NCI-H446 treated with DMSO at 0.1 percent for 48 hours (cell line): ENCODE measurements around the gene RNF217.
"Not testable (repeated sequence)": the region's sequence is repeated elsewhere in the genome, so short reads cannot be mapped to it uniquely, and the experiment has no call there.

Experiments
- DNase-seq: peaks from one replicate; lab custom pipeline; 2025; lab: John Stamatoyannopoulos, UW

The RNF217 gene

DNA sequence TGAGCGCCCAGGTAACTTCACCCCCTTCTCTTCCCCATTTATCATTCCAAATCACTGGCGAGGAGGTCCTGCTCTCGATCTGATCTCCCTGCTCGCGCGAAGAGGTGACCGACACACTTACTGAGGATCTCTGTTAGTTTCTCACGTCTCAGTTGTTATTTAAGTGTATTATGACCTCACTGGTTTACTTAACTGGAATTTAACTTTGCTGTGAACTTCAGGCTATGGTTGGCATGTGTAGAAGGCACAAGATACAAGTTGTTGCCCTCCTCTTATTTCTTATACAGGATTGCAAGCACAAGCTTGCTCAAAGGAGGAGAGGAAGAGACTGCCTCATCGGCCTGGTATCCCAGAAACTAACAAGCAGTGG, 1.2 kb downstream of the RNF217 start:
- DNase-seq, result no peak

DNA sequence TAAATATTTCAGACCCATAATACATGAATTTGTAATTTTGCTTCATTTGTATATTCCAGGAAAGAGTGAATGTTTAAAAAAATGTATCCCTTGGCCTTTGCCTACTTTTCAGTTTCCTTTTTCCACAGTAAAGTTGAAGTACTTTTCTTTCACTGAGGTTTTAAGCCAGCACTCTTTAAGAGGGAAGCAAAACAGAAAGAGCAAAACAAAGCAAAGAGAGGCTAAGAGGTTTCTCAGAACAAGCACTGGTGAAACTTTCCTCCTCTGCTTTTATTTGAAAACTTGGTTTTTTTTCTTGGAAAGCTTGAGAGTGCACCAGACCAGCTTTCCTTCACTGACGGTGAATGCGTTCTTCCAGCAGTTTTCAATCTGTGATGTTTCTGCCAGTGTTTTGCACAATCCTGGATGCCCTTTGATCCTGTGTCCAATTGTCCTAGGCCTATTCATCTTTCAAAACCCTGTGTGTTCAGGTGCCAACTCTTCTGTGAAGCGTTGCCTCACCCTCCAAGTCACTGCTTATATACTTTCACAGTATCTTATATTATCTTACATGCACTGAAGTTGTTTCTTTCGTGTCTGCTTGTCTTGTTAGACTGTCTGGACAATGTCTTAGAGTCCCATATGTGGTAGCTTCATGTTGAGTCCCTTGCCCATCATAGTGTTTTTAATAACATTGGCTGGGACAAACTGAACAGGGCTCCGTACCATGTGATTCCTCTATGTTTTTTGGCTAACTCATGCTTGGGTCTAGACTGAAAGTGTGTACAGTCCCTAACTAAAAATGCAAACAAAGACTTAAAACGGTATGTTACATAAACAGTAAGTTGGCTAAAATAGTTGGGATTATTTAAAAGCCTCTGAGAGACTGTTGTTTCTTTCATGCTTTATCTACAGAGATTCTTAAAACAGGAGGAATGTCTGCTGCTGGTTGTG, 1.9 kb downstream of the RNF217 start:
- no peak for DNase-seq

DNA sequence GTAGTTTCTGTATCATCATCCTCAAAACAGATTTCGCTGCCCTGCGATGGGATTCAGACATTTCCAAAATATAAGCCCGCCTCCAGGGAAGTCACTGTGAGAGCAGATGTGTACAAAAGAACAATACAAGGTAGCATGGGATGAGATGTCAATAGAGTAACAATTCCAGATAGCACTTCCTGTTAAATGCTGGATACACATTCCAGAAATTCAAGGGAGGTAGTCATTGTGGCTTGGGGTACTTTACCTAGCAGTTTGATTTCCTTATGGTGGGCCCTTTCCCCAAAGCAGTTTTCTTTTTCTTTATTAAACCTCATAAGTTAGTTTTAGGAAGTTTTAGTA, 2.5 kb downstream of the RNF217 start:
- DNase-seq, result no peak

DNA sequence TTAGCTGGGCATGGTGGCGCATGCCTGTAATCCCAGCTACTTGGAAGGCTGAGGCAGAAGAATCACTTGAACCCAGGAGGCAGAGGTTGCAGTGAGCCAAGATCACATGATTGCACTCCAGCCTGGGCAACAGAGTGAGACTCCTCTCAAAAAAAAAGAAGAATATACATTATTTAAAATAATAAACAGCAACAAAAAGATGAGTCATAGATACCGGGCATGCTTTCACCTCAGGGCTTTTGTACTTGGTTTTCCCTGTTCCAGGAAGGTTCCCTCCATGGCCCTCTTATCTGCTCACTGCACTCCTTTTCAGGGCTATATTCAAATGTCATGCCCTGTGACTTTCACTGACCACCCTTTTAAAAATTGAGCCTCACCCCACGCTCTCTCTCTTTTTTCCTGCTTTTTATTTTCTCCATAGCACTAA, 3.2 kb downstream of the RNF217 start:
- DNase-seq, result not testable (repeated sequence)

DNA sequence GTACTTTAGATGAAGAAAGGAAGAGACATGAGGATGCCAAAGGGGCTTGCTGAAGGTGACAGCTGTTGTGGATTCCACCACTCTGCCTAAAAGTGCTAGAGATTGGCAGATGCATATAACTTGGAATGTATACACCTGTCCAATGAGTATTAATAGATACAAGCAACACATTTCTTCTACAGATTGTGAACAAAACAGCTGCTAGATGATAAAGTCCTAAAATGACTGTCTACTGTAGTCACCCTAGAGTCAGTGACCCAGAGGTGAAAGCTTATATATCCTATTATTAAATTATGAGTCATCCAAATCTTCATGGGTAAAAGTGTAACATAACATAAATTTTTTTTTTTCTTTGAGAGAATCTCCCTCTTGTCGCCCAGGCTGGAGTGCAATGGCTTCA, 5.2 kb downstream of the RNF217 start:
- no peak for DNase-seq

DNA sequence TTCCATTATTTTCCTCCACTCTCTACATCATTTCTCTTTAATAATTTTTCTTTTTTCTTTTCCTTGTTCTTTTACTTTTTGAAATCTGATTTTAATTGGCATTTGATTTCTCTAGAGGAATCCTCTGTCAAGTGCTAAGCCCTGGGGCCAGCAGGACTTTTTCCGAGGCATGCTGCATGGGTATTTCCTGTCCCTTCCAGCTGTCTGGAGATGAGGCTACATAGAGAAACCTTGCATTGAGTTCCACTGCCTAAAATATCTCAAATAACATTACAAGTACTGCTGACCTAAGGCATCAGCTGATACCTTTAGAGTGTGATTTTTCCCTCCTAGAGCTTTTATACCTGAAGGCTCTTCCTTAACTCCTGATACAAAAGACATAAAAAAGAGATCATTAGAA, 6.2 kb downstream of the RNF217 start:
- DNase-seq, result no peak

DNA sequence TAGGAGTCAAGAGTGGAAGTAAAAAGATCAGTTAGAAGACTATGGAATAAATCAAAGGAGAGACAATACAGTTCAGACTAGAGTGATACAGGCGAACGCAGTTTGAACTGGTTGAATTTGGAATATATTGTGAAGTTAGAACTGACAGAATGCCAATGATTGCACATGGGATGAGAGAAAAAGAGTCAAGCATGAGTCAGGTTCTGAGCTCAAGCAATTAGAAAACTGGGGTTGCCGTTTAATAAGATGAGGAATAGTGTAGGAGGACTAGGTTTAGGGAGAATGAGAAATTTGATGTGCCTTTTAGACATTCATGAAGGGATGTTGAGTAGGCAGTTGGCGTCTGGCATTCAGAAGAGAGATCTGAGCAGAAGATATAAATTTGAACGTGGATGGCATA, 8.0 kb downstream of the RNF217 start:
- DNase-seq, result no peak

DNA sequence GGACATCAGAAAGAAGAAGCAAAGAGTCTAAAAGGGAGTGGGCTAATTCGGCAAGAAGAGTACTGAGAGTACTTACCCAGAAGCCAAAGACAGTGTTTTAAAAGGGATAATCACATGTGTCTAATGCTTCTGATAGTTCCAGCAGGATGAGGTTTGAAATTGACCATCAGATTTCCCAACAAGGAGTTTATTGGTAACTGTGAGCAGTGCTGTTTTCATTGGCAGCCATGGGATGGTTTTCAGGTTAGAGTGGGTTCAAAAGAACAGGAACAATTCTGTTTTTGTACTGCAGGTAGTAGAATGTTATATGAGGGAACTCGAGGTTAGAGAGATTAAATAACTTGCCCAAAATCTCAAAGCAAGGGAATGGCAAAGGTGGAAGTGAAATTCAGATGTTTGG, 8.5 kb downstream of the RNF217 start:
- no peak for DNase-seq

DNA sequence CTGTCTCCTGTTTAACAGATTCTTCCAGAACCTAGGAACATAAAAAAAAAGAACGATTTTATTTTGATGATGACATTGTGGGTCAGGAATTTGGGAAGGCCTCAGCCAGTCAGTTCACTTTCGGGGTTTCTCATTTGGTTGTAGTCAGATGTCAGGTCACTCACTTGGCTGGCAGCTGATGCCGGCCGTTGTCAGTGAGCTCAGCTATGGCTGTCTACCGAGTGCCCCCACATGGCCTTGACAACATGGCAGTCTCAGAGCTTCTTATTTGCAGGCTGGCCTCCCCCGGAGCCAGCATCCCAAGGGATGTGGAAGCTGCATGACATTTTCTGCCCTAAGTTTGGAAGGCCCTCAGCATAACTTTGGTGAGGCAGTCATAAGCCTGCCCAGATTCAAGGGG, 11.5 kb downstream of the RNF217 start:
- no peak for DNase-seq

DNA sequence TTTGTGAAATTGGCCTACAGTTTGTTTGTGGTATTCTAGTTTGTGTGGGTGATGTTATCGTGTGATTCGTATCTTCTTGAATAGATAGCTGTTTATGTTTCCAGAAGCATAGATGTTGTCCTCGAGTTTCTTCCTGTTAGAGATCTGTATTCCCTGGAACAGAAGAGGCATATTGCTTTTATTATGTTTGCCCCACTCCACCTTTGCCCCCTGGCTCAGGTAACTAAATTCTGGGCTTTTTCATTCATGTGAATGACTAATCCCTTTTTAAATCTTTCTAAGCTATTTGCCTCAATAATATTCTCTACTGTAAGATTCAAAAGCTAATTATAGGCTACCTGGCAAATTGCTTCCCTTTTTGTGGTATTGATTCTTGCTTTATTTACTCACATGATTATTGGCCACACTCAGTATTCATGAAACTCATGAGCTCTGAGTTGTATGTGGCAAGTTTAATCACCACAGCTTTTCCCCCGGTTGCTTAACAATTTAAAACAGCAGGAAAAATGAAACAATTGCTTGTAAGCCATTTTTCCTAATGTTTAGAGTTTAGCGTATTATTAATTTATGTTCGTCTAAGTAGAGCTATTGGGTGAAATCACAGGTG, 12.6 kb downstream of the RNF217 start:
- no peak for DNase-seq

DNA sequence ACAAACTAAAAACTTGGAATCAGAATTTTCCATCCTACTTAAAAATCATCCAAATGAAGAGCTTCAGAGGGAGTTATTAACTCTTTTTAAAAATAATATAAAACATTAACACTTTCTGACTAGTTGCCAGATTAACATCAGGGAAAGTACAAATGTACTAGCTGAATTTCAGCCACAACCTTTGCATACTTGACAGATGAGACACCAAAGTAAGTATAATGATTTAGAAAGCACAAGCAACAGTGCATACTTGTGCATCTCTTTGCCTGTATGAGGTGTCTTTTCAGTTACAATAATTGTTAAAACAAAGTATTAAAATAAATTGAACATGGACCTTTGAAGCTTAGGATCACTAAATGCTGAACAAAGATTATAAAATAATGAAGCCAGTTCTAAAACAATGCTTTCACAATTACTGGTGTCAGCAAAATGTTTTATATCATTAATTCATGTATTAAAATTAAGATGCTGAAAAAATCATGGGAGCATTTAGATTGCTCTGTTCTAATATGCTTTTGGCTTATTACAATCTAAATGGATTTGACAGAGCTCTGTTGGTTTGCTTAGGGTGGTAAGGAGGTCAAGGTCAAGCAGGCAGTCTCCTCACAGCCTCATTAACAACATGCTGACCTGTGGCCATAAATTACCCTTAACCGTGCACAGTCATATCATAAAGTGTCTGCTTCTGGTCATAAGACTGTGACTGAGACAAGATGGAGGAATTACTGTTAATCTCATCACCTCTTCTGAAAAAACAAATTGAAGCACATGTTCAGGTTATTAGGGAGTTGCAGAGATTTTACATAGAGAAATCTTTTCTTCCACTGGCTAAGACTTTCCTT, 15.1 kb downstream of the RNF217 start:
- no peak for DNase-seq

DNA sequence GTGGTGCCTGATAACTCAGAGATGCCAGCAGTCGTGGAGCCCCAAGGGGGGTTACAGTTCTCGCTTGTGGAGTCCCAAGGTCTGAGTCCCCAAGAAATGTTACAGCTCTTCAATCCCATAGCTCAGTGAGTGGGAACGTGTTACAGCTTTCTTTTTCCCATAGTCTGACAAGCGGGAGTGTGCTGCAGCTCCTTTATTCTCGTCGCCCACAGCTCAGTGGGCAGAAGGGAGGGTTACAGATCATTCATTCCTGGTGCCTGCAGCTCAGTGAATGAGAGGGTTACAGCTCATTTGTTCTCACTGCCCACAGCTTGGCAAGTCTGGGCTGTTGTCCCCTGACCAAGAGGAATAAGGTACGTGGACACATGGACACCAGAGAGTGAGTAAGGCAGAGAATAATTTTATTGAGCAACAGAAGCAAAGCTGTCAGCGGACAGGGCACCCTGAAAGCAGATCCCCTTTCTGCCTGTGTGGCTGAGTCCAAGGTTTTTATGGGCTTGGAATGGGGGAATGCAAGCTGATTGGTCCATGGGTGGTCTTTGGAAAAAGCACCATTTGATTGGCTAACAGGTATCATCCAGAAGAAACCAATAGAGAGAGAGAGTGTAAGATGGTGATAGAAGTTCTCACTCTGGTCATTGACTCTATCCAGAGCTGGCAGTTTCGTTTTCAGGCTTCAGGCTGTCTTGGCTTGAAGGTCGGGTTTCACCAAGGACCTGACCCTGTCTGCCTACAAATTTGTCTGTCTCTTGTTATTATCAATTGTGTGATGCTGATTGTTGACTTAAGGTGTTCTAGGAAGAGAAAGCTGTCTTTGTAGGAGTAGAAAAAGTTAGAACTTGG, 16.4 kb downstream of the RNF217 start:
- no peak for DNase-seq

DNA sequence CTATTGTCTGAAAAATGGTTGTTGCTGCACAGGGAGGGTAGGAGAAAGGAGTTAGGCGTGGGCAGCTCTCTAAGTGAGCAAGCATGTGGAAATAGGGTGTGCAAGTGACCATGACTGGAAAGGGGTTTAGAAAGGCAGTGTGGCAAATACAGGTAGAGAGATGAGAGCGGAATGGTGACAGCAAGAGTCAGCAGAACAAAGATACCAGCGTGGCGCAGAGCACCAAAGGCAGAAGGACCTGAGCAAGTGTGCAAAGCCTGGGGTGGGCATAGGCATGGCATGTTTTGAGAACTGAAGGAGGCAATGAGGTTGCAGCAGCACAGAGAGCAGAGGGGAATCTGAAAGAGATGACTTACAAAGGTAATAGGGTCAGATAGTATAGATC, 17.0 kb downstream of the RNF217 start:
- no peak for DNase-seq

DNA sequence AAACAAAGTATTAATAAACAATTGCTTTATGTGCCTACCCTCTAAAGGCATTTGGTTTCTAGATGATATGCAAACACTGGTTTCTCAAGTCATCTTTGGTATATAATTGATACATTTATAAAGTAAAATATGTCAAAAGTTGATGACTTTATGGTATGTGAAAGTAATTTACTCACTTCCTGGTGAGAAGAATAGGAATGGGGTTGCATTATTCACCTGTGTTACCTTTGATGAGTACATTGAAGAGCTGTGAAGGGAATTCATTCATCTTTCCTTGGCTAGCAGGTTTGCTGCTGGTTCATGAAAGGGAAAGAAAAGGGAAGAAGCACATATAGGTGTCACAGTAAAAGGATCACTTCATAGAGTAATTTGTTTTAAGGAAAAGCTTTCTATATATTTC, 20.4 kb downstream of the RNF217 start:
- DNase-seq, result no peak

DNA sequence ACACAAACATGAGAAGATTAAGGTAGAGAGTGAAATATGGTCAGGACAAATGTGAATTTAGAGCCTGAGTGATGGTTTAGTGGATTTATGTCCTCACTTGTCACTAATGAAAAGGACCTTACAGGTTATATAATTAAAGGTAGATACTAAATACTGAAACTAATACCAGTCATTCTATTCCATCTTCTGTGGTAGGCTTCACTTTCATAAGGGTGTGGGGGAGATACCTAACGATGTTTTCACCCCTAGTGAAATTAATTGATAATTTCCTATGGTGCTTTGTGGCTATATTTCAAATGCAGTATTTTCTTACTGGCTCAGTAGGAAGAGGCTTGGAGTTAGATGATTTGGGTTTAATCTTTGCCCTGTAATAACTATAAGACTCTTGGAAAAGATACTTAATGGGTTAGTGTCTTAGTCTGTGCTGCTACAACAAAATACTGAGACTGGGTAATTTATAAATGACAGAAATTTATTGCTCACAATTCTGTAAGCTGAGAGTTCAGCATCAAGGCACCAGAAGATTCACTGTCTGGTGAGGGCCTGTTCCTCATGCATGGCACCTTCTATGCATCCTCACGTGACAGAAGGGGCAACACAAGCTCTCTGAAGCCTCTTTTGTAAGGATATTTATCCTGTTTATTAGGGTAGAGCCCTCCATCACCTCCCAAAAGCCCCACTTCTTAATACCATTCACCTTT, 21.3 kb downstream of the RNF217 start:
- DNase-seq, result no peak

DNA sequence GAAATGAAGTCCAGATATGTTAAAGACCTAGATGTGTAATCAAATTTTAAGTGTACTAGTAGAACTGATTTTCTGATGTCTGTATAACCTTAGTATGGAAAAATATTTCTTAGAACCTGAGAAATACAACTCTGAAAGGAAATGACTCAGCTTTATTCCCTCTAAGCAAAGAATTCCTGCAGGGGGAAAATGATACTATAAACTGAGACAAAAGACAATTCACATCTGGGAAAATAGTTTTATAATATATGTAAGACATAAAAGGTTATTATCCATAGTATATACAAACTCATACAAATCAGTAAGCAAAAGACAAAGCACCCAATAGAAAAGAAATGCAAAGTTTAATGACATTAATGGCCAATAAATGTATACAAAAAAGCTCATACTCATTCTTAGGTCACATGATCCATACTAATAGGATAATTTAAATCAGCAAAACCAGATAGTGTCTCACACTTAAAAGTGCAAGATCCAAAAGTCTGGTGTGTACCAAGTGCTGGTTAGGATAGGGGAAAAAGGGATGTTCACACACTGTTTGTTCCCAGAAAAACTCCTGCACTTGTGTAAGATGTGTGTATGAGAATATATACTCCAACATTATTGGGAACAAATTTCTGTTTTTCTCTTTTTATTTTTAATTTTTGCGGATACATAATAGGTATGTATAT, 22.6 kb downstream of the RNF217 start:
- no peak for DNase-seq

DNA sequence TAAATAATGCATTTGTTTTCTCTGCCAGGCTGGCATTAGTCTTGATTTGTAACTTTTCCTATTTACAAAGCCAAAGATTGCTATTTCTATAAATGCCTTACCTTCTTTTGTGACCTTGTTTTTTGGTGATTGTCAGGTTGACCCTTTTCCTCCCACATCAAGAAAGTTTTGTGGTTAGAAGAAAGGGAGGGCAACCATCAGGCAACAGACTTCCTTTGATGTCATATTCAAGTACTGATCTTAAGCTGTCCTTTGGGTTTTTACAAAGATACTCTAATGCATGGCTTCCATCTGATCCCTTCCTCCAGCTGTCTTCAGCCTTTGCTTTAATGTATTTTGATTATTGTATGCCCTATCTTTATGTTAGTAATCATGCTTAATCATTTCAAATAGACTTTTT, 23.9 kb downstream of the RNF217 start:
- no peak for DNase-seq

DNA sequence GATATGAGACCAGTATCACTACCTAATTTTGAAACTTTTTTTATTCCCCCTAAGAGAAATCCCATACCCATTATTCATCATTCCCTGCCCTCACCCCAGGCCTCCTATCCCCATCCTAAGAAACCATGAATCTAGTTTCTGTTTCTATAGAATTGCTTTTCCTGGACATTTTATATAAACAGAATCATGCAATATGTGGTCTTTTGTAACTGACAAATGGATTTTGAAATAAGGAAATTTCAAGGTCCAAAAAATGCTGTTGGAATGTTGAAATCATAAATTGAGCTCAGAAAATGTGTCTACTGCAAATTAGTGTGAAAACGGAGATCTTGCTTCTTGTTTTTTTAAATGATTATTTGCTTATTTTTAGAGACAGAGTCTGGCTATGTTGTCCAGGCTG, 25.1 kb downstream of the RNF217 start:
- no peak for DNase-seq

DNA sequence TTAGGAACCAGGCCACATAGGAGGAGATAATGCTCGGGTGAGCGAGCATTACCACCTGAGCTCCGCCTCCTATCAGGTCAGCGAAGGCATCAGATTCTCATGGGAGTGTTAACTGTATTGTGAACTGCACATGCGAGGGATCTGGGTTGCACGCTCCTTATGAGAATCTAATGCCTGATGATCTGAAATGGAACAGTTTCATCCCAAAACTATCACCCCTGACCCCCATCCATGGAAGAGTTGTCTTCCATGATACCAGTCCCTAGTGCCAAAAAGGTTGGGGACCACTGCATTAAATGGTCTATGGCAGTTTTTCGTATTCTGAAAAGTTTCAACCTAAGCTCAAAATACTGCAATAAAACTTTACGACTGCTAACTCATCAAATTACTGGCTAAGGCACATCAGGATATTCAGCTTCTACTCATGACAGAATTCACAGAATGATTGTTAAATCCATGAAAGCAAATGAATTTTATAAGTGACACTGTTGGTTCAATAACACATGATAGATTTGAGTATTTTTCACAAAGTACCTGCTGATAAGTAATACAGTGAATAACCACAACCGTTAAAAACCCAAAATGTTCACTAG, 25.9 kb downstream of the RNF217 start:
- DNase-seq, result no peak
